Nephron (organoid): Measurements from ENCODE around the gene CAPN8.

Experiments
- H3K27ac Mint-ChIP-seq, 3 experiments: 2 replicates each; pipeline ENCODE4 v1.8.0; 2020; ENCODE audit warnings: mixed read lengths in 3 of 3, mild to moderate bottlenecking in 2 of 3, moderate library complexity in 1 of 3
- H3K27me3 Mint-ChIP-seq: 2 replicates; pipeline ENCODE4 v1.8.0; 2021; ENCODE audit warnings: low read depth, mild to moderate bottlenecking, moderate library complexity, mixed read lengths
- H3K36me3 Mint-ChIP-seq: 2 replicates; pipeline ENCODE4 v1.8.0; 2020; ENCODE audit warnings: low read depth, mixed read lengths
- H3K4me1 Mint-ChIP-seq: 2 replicates; pipeline ENCODE4 v1.8.0; 2020; ENCODE audit warnings: mixed read lengths
- H3K4me3 Mint-ChIP-seq, 3 experiments: 2 replicates each; pipeline ENCODE4 v1.8.0; 2020; ENCODE audit warnings: mild to moderate bottlenecking in 3 of 3, mixed read lengths in 3 of 3, moderate library complexity in 2 of 3
- H3K9me3 Mint-ChIP-seq: 2 replicates; pipeline ENCODE4 v1.8.0; 2020; ENCODE audit warnings: mixed read lengths
- TF ChIP-seq, protein P1 (sequence below), 3 experiments: fragments of 200-600 bp; sonication (generic); IDR thresholded peaks; one replicate each; pipeline ENCODE4 v1.5.0; 2021; ENCODE audit warnings: antibody characterized with exemption in 3 of 3; ENCODE audit not compliant: unreplicated experiment in 3 of 3

Gene CAPN8

DNA sequence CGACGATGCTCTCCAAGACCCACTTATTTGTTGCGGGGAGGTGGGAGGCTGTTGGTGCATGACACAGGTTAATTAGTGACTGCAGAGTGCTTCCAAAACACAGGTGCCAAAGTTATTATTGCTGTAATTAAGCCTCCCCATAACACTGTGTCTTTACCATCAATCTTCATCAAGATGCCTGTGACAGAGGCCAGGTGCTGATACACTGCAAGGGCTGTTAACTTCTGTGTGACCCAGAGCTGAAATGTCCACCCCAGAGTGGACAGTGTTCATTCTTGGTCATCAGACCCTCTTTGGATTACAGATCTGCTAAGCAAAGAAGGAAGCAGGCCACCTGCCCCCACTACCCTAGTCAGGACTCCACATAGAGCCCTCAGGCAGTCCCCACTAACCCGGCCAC is 55.5 kb downstream of the CAPN8 start:
- Mint-ChIP-seq H3K9me3 (peaks cover 8% of the 10 kb centered on the region), H3K4me3 (no peak overlapping the region), H3K27ac (peak overlapping the region in 2 of 3 experiments; percentile 26 to 80), H3K4me1 (no peaks in the 10 kb centered on the region), H3K27me3 (peaks cover 6% of the 10 kb centered on the region), H3K36me3 (no peaks in the 10 kb centered on the region)
- TF ChIP-seq, protein P1, sequence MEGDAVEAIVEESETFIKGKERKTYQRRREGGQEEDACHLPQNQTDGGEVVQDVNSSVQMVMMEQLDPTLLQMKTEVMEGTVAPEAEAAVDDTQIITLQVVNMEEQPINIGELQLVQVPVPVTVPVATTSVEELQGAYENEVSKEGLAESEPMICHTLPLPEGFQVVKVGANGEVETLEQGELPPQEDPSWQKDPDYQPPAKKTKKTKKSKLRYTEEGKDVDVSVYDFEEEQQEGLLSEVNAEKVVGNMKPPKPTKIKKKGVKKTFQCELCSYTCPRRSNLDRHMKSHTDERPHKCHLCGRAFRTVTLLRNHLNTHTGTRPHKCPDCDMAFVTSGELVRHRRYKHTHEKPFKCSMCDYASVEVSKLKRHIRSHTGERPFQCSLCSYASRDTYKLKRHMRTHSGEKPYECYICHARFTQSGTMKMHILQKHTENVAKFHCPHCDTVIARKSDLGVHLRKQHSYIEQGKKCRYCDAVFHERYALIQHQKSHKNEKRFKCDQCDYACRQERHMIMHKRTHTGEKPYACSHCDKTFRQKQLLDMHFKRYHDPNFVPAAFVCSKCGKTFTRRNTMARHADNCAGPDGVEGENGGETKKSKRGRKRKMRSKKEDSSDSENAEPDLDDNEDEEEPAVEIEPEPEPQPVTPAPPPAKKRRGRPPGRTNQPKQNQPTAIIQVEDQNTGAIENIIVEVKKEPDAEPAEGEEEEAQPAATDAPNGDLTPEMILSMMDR (IDR thresholded peaks at IDR 0.05; ENCODE audit: unreplicated experiment in 3 of 3), result no peak

DNA sequence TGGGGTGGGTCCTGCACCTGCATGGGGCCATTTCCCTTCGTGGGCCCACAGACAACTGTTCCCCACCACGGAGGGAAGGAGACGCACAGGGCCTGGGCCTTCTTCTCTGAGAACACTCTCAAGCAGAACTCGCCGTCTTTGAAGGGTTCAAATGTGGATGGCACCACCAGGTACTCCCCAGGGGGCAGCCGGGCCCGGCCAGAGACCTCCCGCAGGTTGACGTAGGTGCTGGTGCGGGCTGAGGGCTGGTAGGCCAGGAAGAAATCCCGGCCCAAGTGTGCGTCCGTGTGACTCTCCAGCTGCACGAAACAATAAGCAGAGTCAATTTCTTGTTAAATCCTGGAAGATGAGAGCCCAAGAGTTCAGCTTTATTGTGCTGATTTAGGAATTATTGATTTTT is 56.4 kb downstream of the CAPN8 start:
- H3K9me3 Mint-ChIP-seq, result peaks cover 8% of the 10 kb centered on the region
- H3K27me3 Mint-ChIP-seq, result peaks cover 6% of the 10 kb centered on the region
- no peak overlapping the region for H3K27ac Mint-ChIP-seq
- no peak overlapping the region for H3K4me3 Mint-ChIP-seq
- TF ChIP-seq, protein P1 (IDR thresholded peaks at IDR 0.05; ENCODE audit: unreplicated experiment in 3 of 3), result no peak
- H3K36me3 Mint-ChIP-seq, result no peaks in the 10 kb centered on the region
- H3K4me1 Mint-ChIP-seq, result no peaks in the 10 kb centered on the region

GRCh38 chr1:223558512-223558911 is 107.0 kb downstream of the CAPN8 start:
- H3K27me3 Mint-ChIP-seq, result peaks cover 9% of the 10 kb centered on the region
- H3K9me3 Mint-ChIP-seq, result no peaks in the 10 kb centered on the region
- H3K4me1 Mint-ChIP-seq, result no peaks in the 10 kb centered on the region
- no peak overlapping the region for H3K27ac Mint-ChIP-seq
- H3K36me3 Mint-ChIP-seq, result no peaks in the 10 kb centered on the region
- TF ChIP-seq, protein P1 (IDR thresholded peaks at IDR 0.05; ENCODE audit: unreplicated experiment in 3 of 3), result no peak
- H3K4me3 Mint-ChIP-seq, result no peak overlapping the region

DNA sequence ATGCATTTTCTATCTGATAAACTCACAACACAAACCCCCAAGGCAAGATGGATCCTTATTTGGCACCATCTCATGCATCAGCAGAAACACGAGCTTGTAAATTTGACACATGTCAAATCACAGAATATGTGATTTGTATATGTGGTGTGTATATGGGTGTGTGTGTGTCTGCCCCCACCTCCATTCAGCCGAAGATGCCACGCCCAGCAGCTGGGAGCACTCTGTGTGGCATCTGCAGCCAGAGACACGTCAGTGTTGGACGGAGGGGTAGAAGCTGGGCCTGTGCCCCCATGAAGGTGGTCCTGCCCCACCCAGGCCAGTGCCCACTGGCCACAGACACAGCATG is 108.4 kb downstream of the CAPN8 start:
- no peak overlapping the region for H3K27ac Mint-ChIP-seq
- H3K36me3 Mint-ChIP-seq, result no peaks in the 10 kb centered on the region
- TF ChIP-seq, protein P1 (IDR thresholded peaks at IDR 0.05; ENCODE audit: unreplicated experiment in 3 of 3), result no peak
- no peak overlapping the region for H3K4me3 Mint-ChIP-seq
- H3K9me3 Mint-ChIP-seq, result no peaks in the 10 kb centered on the region
- peaks cover 17% of the 10 kb centered on the region for H3K27me3 Mint-ChIP-seq
- peaks cover 7% of the 10 kb centered on the region for H3K4me1 Mint-ChIP-seq

- Mint-ChIP-seq H3K9me3 (no peaks in the 10 kb centered on the region), H3K4me1 (peaks cover 10% of the 10 kb centered on the region), H3K27ac (no peak overlapping the region), H3K36me3 (no peaks in the 10 kb centered on the region), H3K27me3 (peaks cover 22% of the 10 kb centered on the region), H3K4me3 (no peak overlapping the region)
- TF ChIP-seq, protein P1 (IDR thresholded peaks at IDR 0.05; ENCODE audit: unreplicated experiment in 3 of 3), result peak; percentile 13 to 40 (median 22)
These were observed 108.9 kb downstream of the CAPN8 start for GRCh38 chr1:223556414-223557129.

GRCh38 chr1:223553957-223554356 is 111.5 kb downstream of the CAPN8 start:
- Mint-ChIP-seq H3K4me1 (peaks cover 20% of the 10 kb centered on the region), H3K36me3 (no peaks in the 10 kb centered on the region), H3K9me3 (no peaks in the 10 kb centered on the region), H3K27ac (no peak overlapping the region), H3K4me3 (no peak overlapping the region), H3K27me3 (peaks cover 41% of the 10 kb centered on the region)
- TF ChIP-seq, protein P1 (IDR thresholded peaks at IDR 0.05; ENCODE audit: unreplicated experiment in 3 of 3), result no peak
